IMR-90 (cell line): ENCODE measurements around the gene FAM227B. TPM values are rescaled to one million over a fixed set of nuclear protein-coding genes. Genes with fewer than 3 reads are reported as not detected.

Experiments
- ATAC-seq: fragments of 200-7000 bp; cut with Tn5 transposase; 2 replicates; pipeline ENCODE4 v1.9.1; 2020; ENCODE audit warnings: low read depth, mild to moderate bottlenecking, moderate library complexity
- BruUV-seq: library from RNA; stranded (reverse); fragments of 400-500 nt; replicated peaks from 2 replicates; lab custom pipeline; 2021; lab: Mats Ljungman, UMichigan
- CTCF ChIA-PET: fragments of 300-600 bp; formaldehyde crosslinking; extraction: SDS; loops from one replicate; lab custom pipeline; 2021; ENCODE audit warnings: antibody characterized with exemption; lab: Yijun Ruan, JAX
- POLR2A ChIA-PET: fragments of 300-600 bp; sonication (Branson Sonifier 250); formaldehyde crosslinking; loops from one replicate; lab custom pipeline; 2022; ENCODE audit warnings: antibody characterized with exemption; ENCODE audit not compliant: unreplicated experiment; lab: Charles Lee
- DNase-seq: peaks from one replicate; pipeline ENCODE4 v3.0.0; 2013
- H2AFZ ChIP-seq: replicated peaks from 2 replicates; pipeline ENCODE3; 2013; ENCODE audit warnings: low read length, mild to moderate bottlenecking; ENCODE audit not compliant: poor library complexity
- H2AK5ac ChIP-seq: 2 replicates; pipeline ENCODE4 v1.6.1; 2013; ENCODE audit warnings: low read depth, low read length, inconsistent platforms
- H2AK9ac ChIP-seq: replicated peaks from 2 replicates; pipeline ENCODE3; 2013; ENCODE audit warnings: mild to moderate bottlenecking, low read depth, low read length, moderate library complexity; ENCODE audit not compliant: poor library complexity
- H2BK120ac ChIP-seq: 2 replicates; pipeline ENCODE4 v1.6.1; 2013; ENCODE audit warnings: low read depth, low read length, inconsistent platforms
- H2BK15ac ChIP-seq: 3 replicates; pipeline ENCODE4 v1.6.1; 2013; ENCODE audit warnings: low read depth, low read length, inconsistent platforms
- H2BK20ac ChIP-seq: 2 replicates; pipeline ENCODE4 v1.6.1; 2013; ENCODE audit warnings: low read depth, mild to moderate bottlenecking, inconsistent platforms, low read length, moderate library complexity
- H2BK5ac ChIP-seq: 2 replicates; pipeline ENCODE4 v1.6.1; 2013; ENCODE audit warnings: mild to moderate bottlenecking, low read depth, low read length, inconsistent platforms; ENCODE audit not compliant: poor library complexity, severe bottlenecking
- H3K14ac ChIP-seq: replicated peaks from 2 replicates; pipeline ENCODE4 v1.6.1; 2013; ENCODE audit warnings: low read depth, low read length, inconsistent platforms
- H3K18ac ChIP-seq: 2 replicates; pipeline ENCODE4 v1.6.1; 2013; ENCODE audit warnings: low read depth, low read length, control low read depth
- H3K23ac ChIP-seq: 2 replicates; pipeline ENCODE4 v1.6.1; 2013; ENCODE audit warnings: low read depth, low read length, inconsistent platforms
- H3K27ac ChIP-seq: 2 replicates; pipeline ENCODE4 v1.5.1; 2013; ENCODE audit warnings: mild to moderate bottlenecking, control low read depth, low read length; ENCODE audit not compliant: insufficient read depth
- H3K27me3 ChIP-seq: 2 replicates; pipeline ENCODE4 v1.6.1; 2013; ENCODE audit warnings: low read length; ENCODE audit not compliant: control insufficient read depth, insufficient read depth
- H3K36me3 ChIP-seq: 2 replicates; pipeline ENCODE4 v1.6.1; 2013; ENCODE audit warnings: low read length, mixed read lengths; ENCODE audit not compliant: control insufficient read depth, insufficient read depth
- H3K4ac ChIP-seq: 2 replicates; pipeline ENCODE4 v1.6.1; 2013; ENCODE audit warnings: low read depth, low read length, inconsistent platforms
- H3K4me1 ChIP-seq: 2 replicates; pipeline ENCODE4 v1.6.1; 2013; ENCODE audit warnings: low read length, mixed read lengths; ENCODE audit not compliant: control insufficient read depth, insufficient read depth
- H3K4me2 ChIP-seq: 2 replicates; pipeline ENCODE4 v1.6.1; 2013; ENCODE audit warnings: low read depth, mild to moderate bottlenecking, control low read depth, low read length, moderate library complexity
- H3K4me3 ChIP-seq: 2 replicates; pipeline ENCODE4 v1.5.1; 2013; ENCODE audit warnings: low read depth, mild to moderate bottlenecking, control low read depth, low read length, moderate library complexity; ENCODE audit not compliant: insufficient read depth
- H3K56ac ChIP-seq: 2 replicates; pipeline ENCODE4 v1.6.1; 2013; ENCODE audit warnings: low read length, inconsistent platforms; ENCODE audit not compliant: insufficient read depth; ENCODE audit errors: extremely low read depth
- H3K79me1 ChIP-seq, 2 experiments: 2 replicates each; pipeline ENCODE4 v1.6.1; 2013; ENCODE audit warnings: low read length in 2 of 2, inconsistent platforms in 1 of 2, low read depth in 1 of 2
- H3K9ac ChIP-seq: 2 replicates; pipeline ENCODE4 v1.6.1; 2013; ENCODE audit warnings: low read depth, low read length, control low read depth
- H3K9me1 ChIP-seq: 2 replicates; pipeline ENCODE4 v1.6.1; 2013; ENCODE audit warnings: low read length, inconsistent platforms; ENCODE audit not compliant: insufficient read depth
- H3K9me3 ChIP-seq: 2 replicates; pipeline ENCODE4 v1.6.1; 2013; ENCODE audit warnings: low read length; ENCODE audit not compliant: control insufficient read depth, insufficient read depth
- H4K20me1 ChIP-seq: 2 replicates; pipeline ENCODE4 v1.6.1; 2013; ENCODE audit warnings: low read length, inconsistent platforms; ENCODE audit not compliant: insufficient read depth
- H4K5ac ChIP-seq: 2 replicates; pipeline ENCODE4 v1.6.1; 2013; ENCODE audit warnings: mild to moderate bottlenecking, low read depth, low read length, control low read depth
- H4K8ac ChIP-seq, 2 experiments: 2 replicates each; pipeline ENCODE4 v1.6.1; 2013; ENCODE audit warnings: low read depth in 2 of 2, low read length in 2 of 2, control low read depth in 1 of 2, inconsistent platforms in 1 of 2
- H4K91ac ChIP-seq: 2 replicates; pipeline ENCODE4 v1.6.1; 2013; ENCODE audit warnings: low read depth, low read length, inconsistent platforms; ENCODE audit not compliant: insufficient read depth
- BHLHE40 ChIP-seq: fragments of 150-350 bp; IDR thresholded peaks from 2 replicates; pipeline ENCODE4 v1.6.1; 2016; ENCODE audit warnings: mild to moderate bottlenecking, low read depth, low read length
- CEBPB ChIP-seq: IDR thresholded peaks from 2 replicates; pipeline ENCODE4 v1.6.1; 2012; ENCODE audit warnings: low read depth, low read length, improper control_type of control experiment
- CHD1 ChIP-seq: IDR thresholded peaks from 2 replicates; pipeline ENCODE4 v1.6.1; 2012; ENCODE audit warnings: low read depth, low read length, improper control_type of control experiment
- CTCF ChIP-seq: conservative IDR thresholded peaks from 2 replicates; pipeline ENCODE4 v1.5.1; 2012; ENCODE audit warnings: mild to moderate bottlenecking, low read depth, low read length, improper control_type of control experiment
- FOS ChIP-seq: fragments of 150-350 bp; IDR thresholded peaks from 2 replicates; pipeline ENCODE4 v1.6.1; 2016; ENCODE audit warnings: low read depth, low read length
- MAFK ChIP-seq: IDR thresholded peaks from 2 replicates; pipeline ENCODE4 v1.6.1; 2012; ENCODE audit warnings: low read depth, low read length, improper control_type of control experiment
- MAZ ChIP-seq: IDR thresholded peaks from 2 replicates; pipeline ENCODE4 v1.6.1; 2012; ENCODE audit warnings: low read depth, mild to moderate bottlenecking, low read length, improper control_type of control experiment, moderate library complexity, borderline replicate concordance
- NFE2L2 ChIP-seq: fragments of 150-350 bp; IDR thresholded peaks from 2 replicates; pipeline ENCODE4 v1.6.1; 2016; ENCODE audit warnings: low read depth, mild to moderate bottlenecking, low read length
- POLR2A ChIP-seq: IDR thresholded peaks from 2 replicates; pipeline ENCODE4 v1.6.1; 2012; ENCODE audit warnings: mild to moderate bottlenecking, low read depth, low read length
- RAD21 ChIP-seq: IDR thresholded peaks from 2 replicates; pipeline ENCODE4 v1.6.1; 2012; ENCODE audit warnings: low read length, improper control_type of control experiment
- RCOR1 ChIP-seq: IDR thresholded peaks from 2 replicates; pipeline ENCODE4 v1.6.1; 2012; ENCODE audit warnings: mild to moderate bottlenecking, low read length, improper control_type of control experiment; ENCODE audit not compliant: insufficient replicate concordance
- RFX5 ChIP-seq: IDR thresholded peaks from 2 replicates; pipeline ENCODE4 v1.8.0; 2012; ENCODE audit warnings: low read depth, mild to moderate bottlenecking, low read length, moderate library complexity
- SMC3 ChIP-seq: fragments of 150-350 bp; IDR thresholded peaks from 2 replicates; pipeline ENCODE4 v1.6.1; 2016; ENCODE audit warnings: low read depth, mild to moderate bottlenecking, antibody characterized with exemption, low read length, moderate library complexity
- WGBS, 2 experiments: methylation state at CpG; one replicate each; pipeline versions ENCODE4 v1.1.5 to v1.1.7; 2013; ENCODE audit warnings: missing lambda C conversion rate in 2 of 2; ENCODE audit not compliant: insufficient read length in 1 of 2; ENCODE audit errors: extremely low coverage in 2 of 2; 5-methylcytosine and 5-hydroxymethylcytosine counted together
- dilution Hi-C: fragments of 300-500 bp; cut with HindIII; formaldehyde crosslinking; loops from one replicate; pipeline ENCODE4 v1.14.3; 2018; ENCODE audit warnings: low sequenced_read_pairs; ENCODE audit not compliant: unreplicated experiment
- in situ Hi-C: fragments of 300-500 bp; cut with MboI; formaldehyde crosslinking; loops from 3 replicates; pipeline ENCODE4 v1.14.3; 2019; ENCODE audit warnings: low sequenced_read_pairs, inconsistent platforms, mixed read lengths
- intact Hi-C: fragments of 100-400 bp; cut with micrococcal nuclease; formaldehyde crosslinking; loops from 2 replicates; pipeline ENCODE4 v1.10.0; 2022
- polyA plus RNA-seq, 3 experiments: library from polyadenylated mRNA; depleted of rRNA; stranded (reverse); fragments of >200 nt; gene quantifications; 2 replicates each; pipeline ENCODE4 v1.2.3, GENCODE V29; 2012; ENCODE audit warnings: low replicate concordance in 1 of 3
- total RNA-seq: library from RNA; depleted of rRNA; stranded (reverse); fragments of >200 nt; gene quantifications from 2 replicates; pipeline ENCODE4 v1.2.3, GENCODE V29; 2012
- TF ChIP-seq, protein P1 (sequence below): fragments of 150-350 bp; IDR thresholded peaks from 2 replicates; pipeline ENCODE4 v1.6.1; 2017; ENCODE audit warnings: mild to moderate bottlenecking, antibody characterized with exemption, low read length, low read depth
- TF ChIP-seq, protein P2 (sequence below): fragments of 150-350 bp; IDR thresholded peaks from 2 replicates; pipeline ENCODE4 v1.6.1; 2016; ENCODE audit warnings: low read depth, mild to moderate bottlenecking, low read length, moderate library complexity, borderline replicate concordance

FAM227B gene
- total and polyA plus RNA-seq, 2 of the 4 experiments (the other 2 are of a cell fraction): 1.8 to 3.0 TPM

GRCh38 chr15:49286649-49287404, 333.8 kb downstream of the FAM227B start:
- Histone ChIP-seq H4K8ac (peak overlapping the region in 1 of 2 experiments; percentile 32; a peak in 1 of 4 replicates), H3K56ac (no peak overlapping the region), H3K4me2 (no peak overlapping the region), H4K20me1 (no peaks in the 10 kb centered on the region), H3K18ac (peak overlapping the region; percentile 61; the same call in 1 of the 2 replicates), H2BK20ac (peak overlapping the region; percentile 75; the same call in 1 of the 2 replicates), H2BK120ac (peak overlapping the region; percentile 38; the same call in 1 of the 2 replicates), H3K9me3 (no peaks in the 10 kb centered on the region), H2AFZ (no peak overlapping the region), H3K23ac (peak overlapping the region; percentile 48; the same call in 1 of the 2 replicates), H3K9me1 (peaks cover 2% of the 10 kb centered on the region; the same call in 1 of the 2 replicates), H3K4ac (no peak overlapping the region), H2BK5ac (peak overlapping the region; percentile 79), H2AK9ac (no peak overlapping the region), H2AK5ac (no peak overlapping the region), H4K91ac (no peak overlapping the region), H3K36me3 (peaks cover 6% of the 10 kb centered on the region), H3K9ac (no peak overlapping the region), H3K4me1 (peaks cover 6% of the 10 kb centered on the region), H3K4me3 (no peak overlapping the region), H3K27ac (peak overlapping the region; percentile 67; the same call in 1 of the 2 replicates), H3K27me3 (no peaks in the 10 kb centered on the region), H3K14ac (peak overlapping the region; percentile 63; the same call in 1 of the 2 replicates), H3K79me1 (peaks cover 4% of the 10 kb centered on the region in 2 experiments; a peak in 1 of 4 replicates), H2BK15ac (no peak overlapping the region), H4K5ac (peak overlapping the region; percentile 26; the same call in 1 of the 2 replicates)
- BruUV-seq: no TSS peak
- in situ Hi-C loops: no loop called here
- ChIA-PET POLR2A (no interaction called here), CTCF (no interaction called here)
- no CpG with 5 or more reads among the region's 4 CpGs for WGBS, 2 experiments
- dilution Hi-C loops: no loop called here
- DNase-seq (peak; percentile 22), ATAC-seq (no peak)
- intact Hi-C loops: no loop called here
- no peak for TF ChIP-seq POLR2A
- TF ChIP-seq BHLHE40: no peak
- TF ChIP-seq RAD21: no peak
- TF ChIP-seq SMC3: no peak
- no peak for TF ChIP-seq MAFK
- no peak for TF ChIP-seq MAZ
- no peak for TF ChIP-seq CHD1
- TF ChIP-seq, protein P1, sequence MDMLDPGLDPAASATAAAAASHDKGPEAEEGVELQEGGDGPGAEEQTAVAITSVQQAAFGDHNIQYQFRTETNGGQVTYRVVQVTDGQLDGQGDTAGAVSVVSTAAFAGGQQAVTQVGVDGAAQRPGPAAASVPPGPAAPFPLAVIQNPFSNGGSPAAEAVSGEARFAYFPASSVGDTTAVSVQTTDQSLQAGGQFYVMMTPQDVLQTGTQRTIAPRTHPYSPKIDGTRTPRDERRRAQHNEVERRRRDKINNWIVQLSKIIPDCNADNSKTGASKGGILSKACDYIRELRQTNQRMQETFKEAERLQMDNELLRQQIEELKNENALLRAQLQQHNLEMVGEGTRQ: no peak
- no peak for TF ChIP-seq CTCF
- no peak for TF ChIP-seq NFE2L2
- no peak for TF ChIP-seq RCOR1
- TF ChIP-seq RFX5: no peak
- TF ChIP-seq CEBPB: no peak
- TF ChIP-seq, protein P2, sequence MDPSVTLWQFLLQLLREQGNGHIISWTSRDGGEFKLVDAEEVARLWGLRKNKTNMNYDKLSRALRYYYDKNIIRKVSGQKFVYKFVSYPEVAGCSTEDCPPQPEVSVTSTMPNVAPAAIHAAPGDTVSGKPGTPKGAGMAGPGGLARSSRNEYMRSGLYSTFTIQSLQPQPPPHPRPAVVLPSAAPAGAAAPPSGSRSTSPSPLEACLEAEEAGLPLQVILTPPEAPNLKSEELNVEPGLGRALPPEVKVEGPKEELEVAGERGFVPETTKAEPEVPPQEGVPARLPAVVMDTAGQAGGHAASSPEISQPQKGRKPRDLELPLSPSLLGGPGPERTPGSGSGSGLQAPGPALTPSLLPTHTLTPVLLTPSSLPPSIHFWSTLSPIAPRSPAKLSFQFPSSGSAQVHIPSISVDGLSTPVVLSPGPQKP: no peak
- TF ChIP-seq FOS: no peak
